PC-9 (cell line): ENCODE measurements around the gene MYLK. TPM values are rescaled to one million over a fixed set of nuclear protein-coding genes. Genes with fewer than 3 reads are reported as not detected.

ENCODE experiments used
- BruUV-seq: library from RNA; stranded (reverse); fragments of 400-500 nt; replicated peaks from 2 replicates; lab custom pipeline; 2021; lab: Mats Ljungman, UMichigan
- CTCF ChIA-PET: fragments of 300-600 bp; sonication (Branson Sonifier 250); formaldehyde crosslinking; loops from one replicate; lab custom pipeline; 2022; ENCODE audit warnings: antibody characterized with exemption; lab: Charles Lee
- POLR2A ChIA-PET: fragments of 300-600 bp; sonication (Branson Sonifier 250); formaldehyde crosslinking; loops from one replicate; lab custom pipeline; 2022; ENCODE audit warnings: antibody characterized with exemption; ENCODE audit not compliant: unreplicated experiment; lab: Charles Lee
- DNase-seq, 2 experiments: peaks; one replicate each; pipeline versions ENCODE4 v3.0.0 to v3.0.0-alpha.2; 2015 to 2022; ENCODE audit warnings: mixed read lengths in 1 of 2
- H2AFZ ChIP-seq: fragments of 200-600 bp; sonication (generic); 2 replicates; pipeline ENCODE4 v1.8.1; 2017; ENCODE audit warnings: antibody characterized with exemption
- H3F3A ChIP-seq: fragments of 200-600 bp; sonication (generic); 2 replicates; pipeline ENCODE4 v1.8.1; 2017; ENCODE audit warnings: antibody characterized with exemption, mild to moderate bottlenecking, low read depth; ENCODE audit not compliant: insufficient read depth
- H3K27ac ChIP-seq: fragments of 200-600 bp; sonication (generic); 2 replicates; pipeline ENCODE4 v1.6.1; 2016; ENCODE audit warnings: mixed run types
- H3K27me3 ChIP-seq: fragments of 200-600 bp; sonication (generic); 2 replicates; pipeline ENCODE4 v1.6.1; 2016; ENCODE audit warnings: low read depth, mixed run types; ENCODE audit not compliant: insufficient read depth
- H3K36me3 ChIP-seq: fragments of 200-600 bp; sonication (generic); 2 replicates; pipeline ENCODE4 v1.6.1; 2016; ENCODE audit warnings: low read depth, mixed run types
- H3K4me1 ChIP-seq: fragments of 200-600 bp; sonication (generic); replicated peaks from 2 replicates; pipeline ENCODE4 v1.6.1; 2016; ENCODE audit warnings: mixed run types; ENCODE audit not compliant: insufficient read depth
- H3K4me2 ChIP-seq: fragments of 200-600 bp; sonication (generic); 2 replicates; pipeline ENCODE4 v1.6.1; 2017; ENCODE audit warnings: mixed run types
- H3K4me3 ChIP-seq: fragments of 200-600 bp; sonication (generic); 2 replicates; pipeline ENCODE4 v1.6.1; 2016; ENCODE audit warnings: mixed run types
- H3K79me2 ChIP-seq: fragments of 200-600 bp; sonication (generic); 2 replicates; pipeline ENCODE4 v1.6.1; 2017; ENCODE audit warnings: low read depth, mixed run types
- H3K9me2 ChIP-seq: fragments of 200-600 bp; sonication (generic); 2 replicates; pipeline ENCODE4 v1.8.1; 2017; ENCODE audit warnings: mild to moderate bottlenecking; ENCODE audit not compliant: insufficient read depth
- H3K9me3 ChIP-seq: fragments of 200-600 bp; sonication (generic); 2 replicates; pipeline ENCODE4 v1.8.1; 2016; ENCODE audit warnings: low read depth; ENCODE audit not compliant: insufficient read depth
- H4K20me1 ChIP-seq: fragments of 200-600 bp; sonication (generic); 2 replicates; pipeline ENCODE4 v1.8.1; 2017; ENCODE audit not compliant: insufficient read depth
- EZH2 ChIP-seq: fragments of 200-600 bp; sonication (generic); IDR thresholded peaks from 2 replicates; pipeline ENCODE4 v1.8.0; 2017; ENCODE audit warnings: antibody characterized with exemption, low read depth
- intact Hi-C: fragments of 100-400 bp; cut with micrococcal nuclease; formaldehyde crosslinking; loops from one replicate; pipeline ENCODE4 v1.10.0; 2022; ENCODE audit not compliant: unreplicated experiment
- total RNA-seq: library from RNA; stranded (reverse); gene quantifications from 2 replicates; pipeline ENCODE4 v1.2.3, GENCODE V29; 2021
- TF ChIP-seq, protein P1 (sequence below): fragments of 200-600 bp; sonication (generic); conservative IDR thresholded peaks from 2 replicates; pipeline ENCODE4 v1.6.1; 2017; ENCODE audit warnings: mixed run types, antibody characterized with exemption, mild to moderate bottlenecking, moderate library complexity

Gene MYLK
- total RNA-seq, 1 experiment from 2014 or later: 0.72 TPM

DNA sequence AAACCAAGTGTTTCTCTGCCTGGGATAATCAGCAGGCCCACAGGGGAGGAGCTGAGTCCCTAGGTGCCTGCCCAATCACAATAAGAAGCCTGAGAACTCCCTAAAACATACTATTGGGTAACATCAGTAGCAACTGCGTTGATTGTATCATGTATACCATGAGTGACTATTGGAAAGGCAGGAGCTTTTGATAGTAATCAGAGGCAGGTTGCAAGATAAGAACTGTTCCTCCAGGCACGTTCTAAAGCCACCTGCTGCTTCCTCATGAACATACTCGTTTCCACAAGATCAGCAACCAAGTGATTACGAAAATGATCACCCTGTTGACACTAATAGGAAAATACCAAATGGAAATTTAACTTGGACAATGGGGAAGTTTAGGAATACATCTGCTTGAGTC, 6.7 kb downstream of the MYLK start:
- H3K4me2 ChIP-seq: no peak overlapping the region

DNA sequence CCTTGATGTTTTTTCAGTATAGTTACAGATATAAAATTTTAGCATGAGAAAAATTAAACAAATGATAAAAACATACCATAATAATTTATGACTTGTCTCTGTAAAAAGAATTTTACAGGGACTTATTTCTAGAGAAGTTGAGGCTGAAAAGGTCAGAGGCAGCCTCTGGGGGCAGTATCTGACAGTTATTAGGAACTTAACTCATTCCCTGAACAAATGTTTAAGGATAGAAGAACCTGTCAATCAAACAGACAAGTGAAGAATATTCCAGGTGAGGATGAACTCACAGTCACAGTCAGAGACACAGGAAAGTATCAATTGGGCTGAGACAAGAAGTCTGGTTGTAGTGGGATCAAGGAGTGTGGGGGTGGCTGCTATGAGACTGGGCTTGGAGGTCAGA, 7.3 kb downstream of the MYLK start:
- POLR2A ChIA-PET: no interaction called here
- Histone ChIP-seq H3K79me2 (no peaks in the 10 kb centered on the region), H3K36me3 (no peaks in the 10 kb centered on the region), H3F3A (no peaks in the 10 kb centered on the region), H2AFZ (no peak overlapping the region), H3K4me2 (no peak overlapping the region), H3K9me3 (no peaks in the 10 kb centered on the region), H3K27me3 (no peaks in the 10 kb centered on the region), H3K4me1 (no peaks in the 10 kb centered on the region), H3K27ac (no peak overlapping the region), H3K9me2 (no peaks in the 10 kb centered on the region), H4K20me1 (no peaks in the 10 kb centered on the region), H3K4me3 (no peak overlapping the region)
- CTCF ChIA-PET: no interaction called here
- no TSS peak for BruUV-seq
- DNase-seq: no peak
- TF ChIP-seq, protein P1, sequence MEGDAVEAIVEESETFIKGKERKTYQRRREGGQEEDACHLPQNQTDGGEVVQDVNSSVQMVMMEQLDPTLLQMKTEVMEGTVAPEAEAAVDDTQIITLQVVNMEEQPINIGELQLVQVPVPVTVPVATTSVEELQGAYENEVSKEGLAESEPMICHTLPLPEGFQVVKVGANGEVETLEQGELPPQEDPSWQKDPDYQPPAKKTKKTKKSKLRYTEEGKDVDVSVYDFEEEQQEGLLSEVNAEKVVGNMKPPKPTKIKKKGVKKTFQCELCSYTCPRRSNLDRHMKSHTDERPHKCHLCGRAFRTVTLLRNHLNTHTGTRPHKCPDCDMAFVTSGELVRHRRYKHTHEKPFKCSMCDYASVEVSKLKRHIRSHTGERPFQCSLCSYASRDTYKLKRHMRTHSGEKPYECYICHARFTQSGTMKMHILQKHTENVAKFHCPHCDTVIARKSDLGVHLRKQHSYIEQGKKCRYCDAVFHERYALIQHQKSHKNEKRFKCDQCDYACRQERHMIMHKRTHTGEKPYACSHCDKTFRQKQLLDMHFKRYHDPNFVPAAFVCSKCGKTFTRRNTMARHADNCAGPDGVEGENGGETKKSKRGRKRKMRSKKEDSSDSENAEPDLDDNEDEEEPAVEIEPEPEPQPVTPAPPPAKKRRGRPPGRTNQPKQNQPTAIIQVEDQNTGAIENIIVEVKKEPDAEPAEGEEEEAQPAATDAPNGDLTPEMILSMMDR: no peak; the same call in 1 of the 2 replicates
- TF ChIP-seq EZH2: no peak
- intact Hi-C loops: no loop called here

More for the DNA sequence above, 6.7 kb downstream of the MYLK start:
- no peak for DNase-seq
- Histone ChIP-seq H3K4me1 (no peaks in the 10 kb centered on the region), H2AFZ (no peak overlapping the region), H4K20me1 (no peaks in the 10 kb centered on the region), H3K79me2 (no peaks in the 10 kb centered on the region), H3K27me3 (no peaks in the 10 kb centered on the region), H3K9me3 (no peaks in the 10 kb centered on the region), H3K27ac (no peak overlapping the region), H3K36me3 (no peaks in the 10 kb centered on the region), H3F3A (no peaks in the 10 kb centered on the region), H3K9me2 (no peaks in the 10 kb centered on the region), H3K4me3 (no peak overlapping the region)
- TF ChIP-seq EZH2: no peak
- TF ChIP-seq, protein P1: no peak
- BruUV-seq: no TSS peak
- intact Hi-C loops: no loop called here
- CTCF ChIA-PET: no interaction called here
- POLR2A ChIA-PET: no interaction called here

DNA sequence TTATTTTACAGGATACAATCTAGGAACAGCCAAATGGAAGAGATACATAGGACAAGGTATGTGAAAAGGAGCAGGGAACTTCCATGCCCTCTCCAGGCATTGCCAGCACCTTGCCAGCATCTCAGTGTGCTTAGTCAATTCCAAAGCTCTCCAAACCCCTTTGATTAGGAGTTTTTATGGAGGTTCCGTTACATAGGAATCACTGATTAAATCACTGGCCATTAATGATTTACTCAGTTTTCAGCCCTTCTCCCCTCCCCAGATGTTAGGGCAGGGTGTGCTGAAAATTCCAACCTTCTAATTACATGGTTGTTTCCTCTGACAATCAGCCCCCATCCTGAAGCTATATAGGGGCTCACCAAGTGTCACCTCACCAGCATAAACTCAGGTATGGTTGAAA, 11.5 kb downstream of the MYLK start:
- no TSS peak for BruUV-seq
- ChIA-PET POLR2A (no interaction called here), CTCF (no interaction called here)

More for the DNA sequence above, 11.5 kb downstream of the MYLK start:
- Histone ChIP-seq H3K79me2 (no peaks in the 10 kb centered on the region), H4K20me1 (no peaks in the 10 kb centered on the region), H3K27ac (no peak overlapping the region), H3K27me3 (no peaks in the 10 kb centered on the region), H3K9me2 (no peaks in the 10 kb centered on the region), H3K4me2 (no peak overlapping the region), H2AFZ (no peak overlapping the region), H3K9me3 (no peaks in the 10 kb centered on the region), H3K4me1 (no peaks in the 10 kb centered on the region), H3K36me3 (no peaks in the 10 kb centered on the region), H3F3A (no peaks in the 10 kb centered on the region), H3K4me3 (no peak overlapping the region)
- DNase-seq: no peak
- intact Hi-C loops: no loop called here
- no peak for TF ChIP-seq EZH2
- TF ChIP-seq, protein P1: no peak
